GM23338 (cell line): ENCODE data around the gene OR7A5. TPM values are rescaled to one million over a fixed set of nuclear protein-coding genes. Genes with fewer than 3 reads are reported as not detected.

ENCODE experiments used
- ATAC-seq: fragments of 200-7000 bp; cut with Tn5 transposase; 3 replicates; pipeline ENCODE4 v1.9.1; 2020
- DNase-seq: peaks from one replicate; pipeline ENCODE4 v3.0.0-alpha.2; 2015; ENCODE audit warnings: low spot score
- H2AFZ ChIP-seq: fragments of 200-600 bp; sonication (generic); 2 replicates; pipeline ENCODE4 v1.8.0; 2016; ENCODE audit warnings: antibody characterized with exemption, mild to moderate bottlenecking, moderate library complexity
- H3F3A ChIP-seq: fragments of 200-600 bp; sonication (generic); replicated peaks from 2 replicates; pipeline ENCODE4 v1.8.0; 2017; ENCODE audit warnings: antibody characterized with exemption, mixed run types, low read depth
- H3K27ac ChIP-seq: fragments of 200-600 bp; sonication (generic); 2 replicates; pipeline ENCODE4 v1.6.1; 2016; ENCODE audit warnings: low read depth
- H3K27me3 ChIP-seq: fragments of 200-600 bp; sonication (generic); 2 replicates; pipeline ENCODE4 v1.8.0; 2016; ENCODE audit warnings: mild to moderate bottlenecking, mixed run types, moderate library complexity; ENCODE audit not compliant: insufficient read depth
- H3K36me3 ChIP-seq: fragments of 200-600 bp; sonication (generic); 2 replicates; pipeline ENCODE4 v1.8.0; 2016; ENCODE audit warnings: mild to moderate bottlenecking; ENCODE audit not compliant: insufficient read depth
- H3K4me1 ChIP-seq: fragments of 200-600 bp; sonication (generic); 2 replicates; pipeline ENCODE4 v1.8.0; 2016; ENCODE audit warnings: mild to moderate bottlenecking, moderate library complexity; ENCODE audit not compliant: insufficient read depth
- H3K4me2 ChIP-seq: fragments of 200-600 bp; sonication (generic); 2 replicates; pipeline ENCODE4 v1.7.1; 2017; ENCODE audit warnings: mixed run types
- H3K4me3 ChIP-seq: fragments of 200-600 bp; sonication (generic); 2 replicates; pipeline ENCODE4 v1.6.1; 2016; ENCODE audit warnings: mixed run types
- H3K79me2 ChIP-seq: fragments of 200-600 bp; sonication (generic); replicated peaks from 2 replicates; pipeline ENCODE4 v1.8.0; 2017; ENCODE audit warnings: mild to moderate bottlenecking; ENCODE audit not compliant: insufficient read depth
- H3K9me2 ChIP-seq: fragments of 200-600 bp; sonication (generic); 2 replicates; pipeline ENCODE4 v1.8.0; 2017; ENCODE audit not compliant: insufficient read depth
- H4K20me1 ChIP-seq: fragments of 200-600 bp; sonication (generic); replicated peaks from 2 replicates; pipeline ENCODE4 v1.8.0; 2017; ENCODE audit warnings: mild to moderate bottlenecking; ENCODE audit not compliant: insufficient read depth
- H3K27ac Mint-ChIP-seq: 2 replicates; pipeline ENCODE4 v1.8.0; 2020; ENCODE audit warnings: inconsistent platforms, mild to moderate bottlenecking, moderate library complexity, mixed read lengths
- H3K27me3 Mint-ChIP-seq: 3 replicates; pipeline ENCODE4 v1.8.0; 2022; ENCODE audit warnings: low read depth, mild to moderate bottlenecking, moderate library complexity, mixed read lengths, inconsistent platforms; ENCODE audit not compliant: insufficient read depth, poor library complexity
- H3K36me3 Mint-ChIP-seq: 3 replicates; pipeline ENCODE4 v1.8.0; 2021; ENCODE audit warnings: low read depth, mild to moderate bottlenecking, inconsistent platforms, moderate library complexity, mixed read lengths
- H3K4me1 Mint-ChIP-seq: 3 replicates; pipeline ENCODE4 v1.8.0; 2020; ENCODE audit warnings: mild to moderate bottlenecking, inconsistent platforms, mixed read lengths
- H3K4me3 Mint-ChIP-seq: 3 replicates; pipeline ENCODE4 v1.8.0; 2021; ENCODE audit warnings: moderate library complexity, mild to moderate bottlenecking, inconsistent platforms, mixed read lengths
- H3K9me3 Mint-ChIP-seq: 3 replicates; pipeline ENCODE4 v1.8.0; 2020; ENCODE audit warnings: moderate library complexity, mild to moderate bottlenecking, inconsistent platforms, mixed read lengths
- CREB1 ChIP-seq: fragments of 250-450 bp; sonication (Bioruptor Pico); IDR thresholded peaks from 2 replicates; pipeline ENCODE4 v1.5.0; 2020; ENCODE audit warnings: low read depth, mild to moderate bottlenecking, moderate library complexity
- EZH2 ChIP-seq: fragments of 200-600 bp; sonication (generic); IDR thresholded peaks from one replicate; pipeline ENCODE4 v1.8.0; 2017; ENCODE audit warnings: antibody characterized with exemption, mild to moderate bottlenecking, low read depth; ENCODE audit not compliant: unreplicated experiment
- EZH2phosphoT487 ChIP-seq: fragments of 200-600 bp; sonication (generic); IDR thresholded peaks from one replicate; pipeline ENCODE4 v1.8.1; 2018; ENCODE audit warnings: antibody characterized with exemption; ENCODE audit not compliant: unreplicated experiment
- JUNB ChIP-seq: IDR thresholded peaks from one replicate; pipeline ENCODE4 v1.6.1; 2016; ENCODE audit warnings: antibody characterized with exemption; ENCODE audit not compliant: unreplicated experiment
- NANOG ChIP-seq: IDR thresholded peaks from 2 replicates; pipeline ENCODE4 v1.6.1; 2016; ENCODE audit warnings: antibody characterized with exemption, borderline replicate concordance
- POLR2AphosphoS5 ChIP-seq: IDR thresholded peaks from 2 replicates; pipeline ENCODE4 v1.6.1; 2016; ENCODE audit warnings: antibody characterized with exemption, low read depth
- STAT1 ChIP-seq: IDR thresholded peaks from one replicate; pipeline ENCODE4 v1.6.1; 2016; ENCODE audit warnings: antibody characterized with exemption; ENCODE audit not compliant: unreplicated experiment
- ZNF114 ChIP-seq: fragments of 250-450 bp; sonication (Bioruptor Pico); IDR thresholded peaks from 2 replicates; pipeline ENCODE4 v1.5.0; 2020; ENCODE audit warnings: mild to moderate bottlenecking, moderate library complexity
- ZNF331 ChIP-seq: fragments of 250-450 bp; sonication (Bioruptor Pico); IDR thresholded peaks from 2 replicates; pipeline ENCODE4 v1.5.0; 2020; ENCODE audit warnings: low read depth, mild to moderate bottlenecking, moderate library complexity
- polyA plus RNA-seq: library from polyadenylated mRNA; unstranded; fragments of >200 nt; fragmentation: Nextera tagmentation; extraction: Ambion mirVana; gene quantifications from 2 replicates; pipeline ENCODE4 v1.2.1, GENCODE V29; 2016
- total RNA-seq: library from RNA; depleted of rRNA; stranded (reverse); fragments of >200 nt; shearing (Covaris generic); gene quantifications from 2 replicates; pipeline ENCODE4 v1.2.3, GENCODE V29; 2014
- TF ChIP-seq, protein P1 (sequence below): fragments of 250-450 bp; sonication (Bioruptor Pico); IDR thresholded peaks from 2 replicates; pipeline ENCODE4 v1.5.0; 2020; ENCODE audit warnings: mild to moderate bottlenecking, moderate library complexity

Gene OR7A5
- total and polyA plus RNA-seq, 2 experiments from 2014 or later: not detected

- TF ChIP-seq, protein P1, sequence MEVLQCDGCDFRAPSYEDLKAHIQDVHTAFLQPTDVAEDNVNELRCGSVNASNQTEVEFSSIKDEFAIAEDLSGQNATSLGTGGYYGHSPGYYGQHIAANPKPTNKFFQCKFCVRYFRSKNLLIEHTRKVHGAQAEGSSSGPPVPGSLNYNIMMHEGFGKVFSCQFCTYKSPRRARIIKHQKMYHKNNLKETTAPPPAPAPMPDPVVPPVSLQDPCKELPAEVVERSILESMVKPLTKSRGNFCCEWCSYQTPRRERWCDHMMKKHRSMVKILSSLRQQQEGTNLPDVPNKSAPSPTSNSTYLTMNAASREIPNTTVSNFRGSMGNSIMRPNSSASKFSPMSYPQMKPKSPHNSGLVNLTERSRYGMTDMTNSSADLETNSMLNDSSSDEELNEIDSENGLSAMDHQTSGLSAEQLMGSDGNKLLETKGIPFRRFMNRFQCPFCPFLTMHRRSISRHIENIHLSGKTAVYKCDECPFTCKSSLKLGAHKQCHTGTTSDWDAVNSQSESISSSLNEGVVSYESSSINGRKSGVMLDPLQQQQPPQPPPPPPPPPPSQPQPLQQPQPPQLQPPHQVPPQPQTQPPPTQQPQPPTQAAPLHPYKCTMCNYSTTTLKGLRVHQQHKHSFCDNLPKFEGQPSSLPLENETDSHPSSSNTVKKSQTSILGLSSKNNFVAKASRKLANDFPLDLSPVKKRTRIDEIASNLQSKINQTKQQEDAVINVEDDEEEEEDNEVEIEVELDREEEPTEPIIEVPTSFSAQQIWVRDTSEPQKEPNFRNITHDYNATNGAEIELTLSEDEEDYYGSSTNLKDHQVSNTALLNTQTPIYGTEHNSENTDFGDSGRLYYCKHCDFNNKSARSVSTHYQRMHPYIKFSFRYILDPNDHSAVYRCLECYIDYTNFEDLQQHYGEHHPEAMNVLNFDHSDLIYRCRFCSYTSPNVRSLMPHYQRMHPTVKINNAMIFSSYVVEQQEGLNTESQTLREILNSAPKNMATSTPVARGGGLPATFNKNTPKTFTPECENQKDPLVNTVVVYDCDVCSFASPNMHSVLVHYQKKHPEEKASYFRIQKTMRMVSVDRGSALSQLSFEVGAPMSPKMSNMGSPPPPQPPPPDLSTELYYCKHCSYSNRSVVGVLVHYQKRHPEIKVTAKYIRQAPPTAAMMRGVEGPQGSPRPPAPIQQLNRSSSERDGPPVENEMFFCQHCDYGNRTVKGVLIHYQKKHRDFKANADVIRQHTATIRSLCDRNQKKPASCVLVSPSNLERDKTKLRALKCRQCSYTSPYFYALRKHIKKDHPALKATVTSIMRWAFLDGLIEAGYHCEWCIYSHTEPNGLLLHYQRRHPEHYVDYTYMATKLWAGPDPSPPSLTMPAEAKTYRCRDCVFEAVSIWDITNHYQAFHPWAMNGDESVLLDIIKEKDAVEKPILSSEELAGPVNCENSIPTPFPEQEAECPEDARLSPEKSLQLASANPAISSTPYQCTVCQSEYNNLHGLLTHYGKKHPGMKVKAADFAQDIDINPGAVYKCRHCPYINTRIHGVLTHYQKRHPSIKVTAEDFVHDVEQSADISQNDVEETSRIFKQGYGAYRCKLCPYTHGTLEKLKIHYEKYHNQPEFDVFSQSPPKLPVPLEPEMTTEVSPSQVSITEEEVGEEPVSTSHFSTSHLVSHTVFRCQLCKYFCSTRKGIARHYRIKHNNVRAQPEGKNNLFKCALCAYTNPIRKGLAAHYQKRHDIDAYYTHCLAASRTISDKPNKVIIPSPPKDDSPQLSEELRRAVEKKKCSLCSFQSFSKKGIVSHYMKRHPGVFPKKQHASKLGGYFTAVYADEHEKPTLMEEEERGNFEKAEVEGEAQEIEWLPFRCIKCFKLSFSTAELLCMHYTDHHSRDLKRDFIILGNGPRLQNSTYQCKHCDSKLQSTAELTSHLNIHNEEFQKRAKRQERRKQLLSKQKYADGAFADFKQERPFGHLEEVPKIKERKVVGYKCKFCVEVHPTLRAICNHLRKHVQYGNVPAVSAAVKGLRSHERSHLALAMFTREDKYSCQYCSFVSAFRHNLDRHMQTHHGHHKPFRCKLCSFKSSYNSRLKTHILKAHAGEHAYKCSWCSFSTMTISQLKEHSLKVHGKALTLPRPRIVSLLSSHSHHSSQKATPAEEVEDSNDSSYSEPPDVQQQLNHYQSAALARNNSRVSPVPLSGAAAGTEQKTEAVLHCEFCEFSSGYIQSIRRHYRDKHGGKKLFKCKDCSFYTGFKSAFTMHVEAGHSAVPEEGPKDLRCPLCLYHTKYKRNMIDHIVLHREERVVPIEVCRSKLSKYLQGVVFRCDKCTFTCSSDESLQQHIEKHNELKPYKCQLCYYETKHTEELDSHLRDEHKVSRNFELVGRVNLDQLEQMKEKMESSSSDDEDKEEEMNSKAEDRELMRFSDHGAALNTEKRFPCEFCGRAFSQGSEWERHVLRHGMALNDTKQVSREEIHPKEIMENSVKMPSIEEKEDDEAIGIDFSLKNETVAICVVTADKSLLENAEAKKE (CRISPR knock-in tag): no peak
- no peak for TF ChIP-seq POLR2AphosphoS5
Observed at GRCh38 chr19:14843578-14843977, 8.6 kb upstream of the OR7A5 start (continued).

GRCh38 chr19:14843169-14843568, 8.2 kb upstream of the OR7A5 start:
- Histone ChIP-seq H3K36me3 (no peaks in the 10 kb centered on the region), H3K79me2 (no peaks in the 10 kb centered on the region), H3K27me3 (no peaks in the 10 kb centered on the region), H3F3A (no peaks in the 10 kb centered on the region), H4K20me1 (no peaks in the 10 kb centered on the region), H2AFZ (no peak overlapping the region), H3K4me2 (no peak overlapping the region), H3K27ac (no peak overlapping the region), H3K9me2 (peaks cover 7% of the 10 kb centered on the region; the same call in 1 of the 2 replicates), H3K4me3 (no peak overlapping the region), H3K4me1 (no peaks in the 10 kb centered on the region)
- H3K36me3 Mint-ChIP-seq: peaks cover 12% of the 10 kb centered on the region
- H3K9me3 Mint-ChIP-seq: peaks cover 88% of the 10 kb centered on the region
- no peak for DNase-seq
- no peaks in the 10 kb centered on the region for H3K4me1 Mint-ChIP-seq
- no peak for ATAC-seq
- no peaks in the 10 kb centered on the region for H3K27me3 Mint-ChIP-seq
- H3K27ac Mint-ChIP-seq: no peak overlapping the region
- no peak overlapping the region for H3K4me3 Mint-ChIP-seq
- TF ChIP-seq JUNB (no peak), EZH2 (no peak), ZNF114 (CRISPR knock-in tag) (no peak), STAT1 (no peak), EZH2phosphoT487 (no peak), CREB1 (no peak), ZNF331 (no peak), NANOG (no peak)
- TF ChIP-seq, protein P1 (CRISPR knock-in tag): no peak
